GM19452 (cell line): ENCODE data around the gene LINS1.
"Not testable (repeated sequence)": the region's sequence is repeated elsewhere in the genome, so short reads cannot be mapped to it uniquely, and the experiment has no call there.

Experiments used
- ATAC-seq: cut with Tn5 transposase; IDR thresholded peaks from one replicate; pipeline ENCODE4 v1.9.1; 2021; ENCODE audit not compliant: unreplicated experiment

Gene LINS1

DNA sequence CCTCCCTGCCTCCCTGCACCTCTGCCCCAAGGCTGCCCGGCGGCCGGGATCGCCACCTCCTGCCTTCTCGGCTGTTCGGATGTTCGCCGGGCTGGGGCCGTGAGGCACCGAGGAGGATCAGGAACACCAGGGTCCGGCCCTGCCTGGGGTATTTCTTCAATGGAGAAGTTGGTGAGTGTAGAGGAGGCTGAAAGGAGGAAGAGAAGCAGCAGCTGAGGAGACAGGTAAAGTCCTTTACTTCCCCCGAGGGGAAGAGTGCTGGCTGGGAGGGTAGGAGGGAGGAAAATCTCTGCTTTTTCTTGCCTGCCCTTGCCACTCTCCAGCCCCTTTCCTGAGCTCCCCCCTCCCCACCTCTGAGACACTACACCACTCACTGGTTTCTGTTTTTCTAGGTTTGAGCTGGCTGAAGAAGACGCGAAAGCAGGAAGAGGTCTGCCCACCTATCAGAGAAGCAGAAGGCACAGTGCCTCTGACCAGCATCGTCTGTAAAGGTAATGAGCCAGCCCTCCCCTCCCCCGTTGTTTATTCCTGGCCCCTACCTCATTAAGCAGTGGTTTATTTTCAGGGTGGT lies 924 bp upstream of the LINS1 start:
- ATAC-seq = peak; percentile 41

DNA sequence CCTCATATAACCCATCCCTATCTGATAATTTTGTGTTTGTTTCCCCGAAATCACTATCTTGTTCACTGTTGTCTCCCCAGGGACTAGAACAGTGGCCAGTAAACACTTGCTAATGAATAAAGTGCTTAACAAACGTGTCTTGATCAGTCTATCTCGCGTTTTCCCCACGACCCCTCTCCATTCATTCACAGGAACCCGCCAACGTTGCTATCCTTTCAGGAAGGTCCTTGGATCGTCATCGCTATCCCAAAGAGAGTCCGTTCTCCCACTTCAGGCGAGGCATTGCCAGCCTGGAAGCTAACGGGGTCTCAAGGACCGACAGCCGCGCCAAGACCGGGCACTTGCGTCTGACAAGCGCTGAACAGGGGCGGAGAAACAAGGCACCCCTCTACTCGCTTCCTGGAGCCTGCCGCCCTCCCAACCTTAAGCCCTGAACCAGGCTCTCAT lies 344 bp downstream of the LINS1 start:
- peak; percentile 10 for ATAC-seq

DNA sequence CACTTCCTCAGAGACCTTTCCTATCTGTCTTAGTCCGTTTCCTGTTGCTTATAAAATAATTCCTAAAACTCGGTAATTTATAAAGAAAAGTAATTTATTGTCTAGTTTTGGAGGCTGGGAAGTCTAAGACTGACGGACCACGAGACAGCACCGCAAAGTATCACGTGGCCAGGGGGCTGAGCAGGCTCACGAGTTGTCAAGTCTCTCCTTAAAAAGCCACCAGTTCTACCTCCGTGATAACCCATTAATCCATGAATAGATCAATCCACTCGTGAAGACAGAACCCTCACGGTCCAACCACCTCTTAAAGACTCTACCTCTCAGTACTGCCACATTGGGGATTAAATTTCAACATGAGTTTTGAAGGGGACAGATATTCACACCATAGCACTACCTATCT lies 821 bp downstream of the LINS1 start:
- no peak for ATAC-seq

DNA sequence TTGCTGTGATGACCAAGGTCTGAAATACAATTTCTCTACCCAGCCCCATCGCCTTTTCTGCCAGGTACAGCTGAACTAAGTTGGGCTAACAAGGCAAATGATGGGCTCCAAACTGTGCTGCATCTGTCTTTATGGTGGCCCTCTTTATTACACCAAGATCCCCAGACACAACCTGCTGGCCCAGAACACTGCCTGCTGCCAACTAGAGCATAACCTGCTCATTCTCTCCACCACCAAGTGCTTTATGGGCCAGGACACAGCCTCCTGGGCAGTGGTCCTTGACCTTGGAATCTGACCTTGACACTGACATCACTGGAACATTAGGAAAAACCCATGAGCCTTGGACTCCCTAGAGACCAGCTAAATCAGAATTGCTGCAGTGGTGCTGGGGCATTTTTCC lies 3.3 kb downstream of the LINS1 start:
- no peak for ATAC-seq

DNA sequence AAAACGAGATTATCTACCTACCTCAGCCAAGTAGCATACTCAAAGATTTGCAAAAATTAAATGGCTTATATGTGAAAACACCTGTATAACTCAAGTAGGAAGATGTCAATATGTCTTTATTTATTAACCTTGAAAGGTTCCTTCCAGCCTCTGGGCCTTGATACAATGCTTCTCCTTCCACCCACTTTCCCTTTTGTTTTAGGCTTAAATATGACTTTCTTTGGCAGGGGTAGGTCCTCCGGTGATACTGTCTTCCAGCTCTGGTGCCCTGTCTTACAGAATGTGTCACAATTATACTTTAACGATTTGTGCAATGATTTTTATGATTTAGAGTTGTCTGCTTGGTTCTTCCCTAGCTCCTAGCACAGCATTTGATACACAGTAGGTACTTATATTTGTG lies 4.1 kb downstream of the LINS1 start:
- no peak for ATAC-seq

DNA sequence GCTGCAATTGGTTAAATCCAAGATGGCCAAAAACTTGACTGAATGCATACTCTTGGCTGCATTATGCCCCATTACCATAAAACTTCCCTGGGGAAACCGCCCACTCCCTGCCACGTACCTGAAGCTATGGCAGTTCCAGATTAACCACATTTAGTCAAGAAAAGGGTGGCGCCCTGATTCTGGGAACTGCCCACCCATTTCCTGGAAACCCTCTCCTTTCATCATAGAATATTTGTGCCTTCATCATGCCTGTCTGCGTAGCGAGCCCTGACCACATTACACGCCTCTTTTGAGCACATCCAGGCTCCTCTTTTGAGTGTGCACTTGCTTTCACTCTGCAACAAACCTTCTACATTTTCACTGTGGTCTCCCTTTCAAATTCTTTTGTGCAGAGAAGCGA lies 5.2 kb downstream of the LINS1 start:
- ATAC-seq = peak; percentile 83

DNA sequence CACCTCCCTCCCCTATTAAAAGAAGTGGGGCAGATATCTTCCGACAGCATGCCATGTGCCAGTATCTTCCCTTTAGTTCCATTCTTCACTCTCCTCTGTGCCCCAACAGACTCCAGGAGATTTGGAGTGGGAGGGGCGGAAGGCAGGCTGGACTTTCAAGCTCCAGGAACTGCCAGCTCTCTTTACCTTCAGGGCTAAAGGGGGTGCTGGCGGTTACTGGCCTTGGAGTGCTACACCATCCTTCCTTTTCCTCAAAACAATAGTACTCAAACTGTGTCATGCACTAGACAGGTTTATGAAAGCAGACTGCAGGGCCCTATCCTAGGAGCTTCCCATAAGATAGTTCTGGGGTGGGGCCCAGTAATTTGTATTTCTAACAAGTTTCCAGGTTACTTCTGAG lies 6.0 kb downstream of the LINS1 start:
- ATAC-seq = no peak

DNA sequence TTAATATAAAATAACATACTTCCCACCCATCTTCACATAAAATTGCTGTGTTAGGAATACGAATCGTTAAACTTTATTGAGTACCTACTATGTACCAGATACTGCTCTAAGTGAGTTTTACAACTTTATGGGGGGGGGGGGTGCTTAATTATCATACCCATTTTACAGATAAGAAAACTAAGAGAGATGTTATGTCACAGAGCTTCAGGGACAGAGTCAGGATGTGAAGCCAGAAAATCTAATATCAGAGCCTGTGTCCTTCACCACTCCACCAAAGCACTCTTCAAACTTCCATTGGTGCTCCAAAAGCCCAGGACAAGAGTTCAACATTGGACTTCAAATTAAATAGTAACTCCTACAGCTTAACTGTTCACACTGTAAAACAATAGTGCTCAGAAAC lies 8.6 kb downstream of the LINS1 start:
- ATAC-seq = no peak

DNA sequence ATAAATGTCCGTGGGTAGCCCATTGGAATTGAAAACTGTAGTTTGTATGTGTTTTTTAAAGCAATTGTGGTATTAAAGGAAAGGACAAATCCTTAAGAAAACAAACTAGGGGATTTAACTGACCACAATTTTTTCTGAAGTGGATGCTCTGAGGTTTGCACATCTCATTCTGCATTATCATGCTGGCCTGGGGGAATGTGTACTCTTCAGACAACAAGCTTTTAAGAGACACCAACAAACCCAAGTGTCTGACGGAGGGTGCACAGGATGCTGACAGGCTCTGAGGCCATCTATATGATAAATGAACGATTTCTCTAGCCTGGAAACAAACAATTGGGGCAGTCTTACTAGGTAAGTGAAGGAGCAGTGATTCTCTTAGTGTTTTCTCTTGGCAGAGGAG lies 9.1 kb downstream of the LINS1 start:
- ATAC-seq = no peak

DNA sequence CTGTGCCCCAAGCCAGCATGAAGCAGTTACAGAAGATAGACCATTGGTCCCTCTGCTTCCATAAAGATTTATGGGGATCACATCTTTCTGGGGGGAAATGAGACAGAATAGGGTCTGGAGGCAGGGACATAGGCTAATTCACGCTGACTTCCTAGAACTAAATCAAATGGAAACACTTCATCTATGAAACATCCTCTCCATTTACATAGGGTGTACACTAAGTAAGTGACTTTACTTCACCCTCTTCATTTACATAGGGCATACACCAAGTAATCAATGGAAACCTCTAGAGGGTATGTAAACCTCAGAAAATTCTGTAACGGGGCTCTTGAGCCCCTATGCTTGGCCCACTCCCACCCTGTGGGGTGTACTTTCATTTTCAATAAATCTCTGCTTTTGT lies 10.1 kb downstream of the LINS1 start:
- ATAC-seq = no peak

DNA sequence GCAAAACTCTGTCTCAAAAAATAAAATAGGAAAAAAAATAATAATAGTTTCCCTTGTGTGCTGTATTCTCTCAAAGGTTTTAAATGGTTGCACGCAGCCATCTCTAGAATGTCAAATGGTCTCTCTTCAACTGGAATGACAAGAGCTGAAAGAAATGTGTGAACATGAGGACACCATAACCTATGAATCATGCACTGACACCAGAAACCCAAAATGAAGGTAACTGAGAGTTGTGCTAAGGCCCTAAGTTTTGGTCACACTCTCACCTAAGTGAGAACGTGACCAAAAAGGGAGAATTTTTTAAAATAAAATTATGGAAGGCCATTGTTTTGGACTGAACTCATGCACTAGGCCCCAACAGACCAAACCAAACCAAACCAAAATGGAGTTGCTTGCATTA lies 10.8 kb downstream of the LINS1 start:
- ATAC-seq = not testable (repeated sequence)

DNA sequence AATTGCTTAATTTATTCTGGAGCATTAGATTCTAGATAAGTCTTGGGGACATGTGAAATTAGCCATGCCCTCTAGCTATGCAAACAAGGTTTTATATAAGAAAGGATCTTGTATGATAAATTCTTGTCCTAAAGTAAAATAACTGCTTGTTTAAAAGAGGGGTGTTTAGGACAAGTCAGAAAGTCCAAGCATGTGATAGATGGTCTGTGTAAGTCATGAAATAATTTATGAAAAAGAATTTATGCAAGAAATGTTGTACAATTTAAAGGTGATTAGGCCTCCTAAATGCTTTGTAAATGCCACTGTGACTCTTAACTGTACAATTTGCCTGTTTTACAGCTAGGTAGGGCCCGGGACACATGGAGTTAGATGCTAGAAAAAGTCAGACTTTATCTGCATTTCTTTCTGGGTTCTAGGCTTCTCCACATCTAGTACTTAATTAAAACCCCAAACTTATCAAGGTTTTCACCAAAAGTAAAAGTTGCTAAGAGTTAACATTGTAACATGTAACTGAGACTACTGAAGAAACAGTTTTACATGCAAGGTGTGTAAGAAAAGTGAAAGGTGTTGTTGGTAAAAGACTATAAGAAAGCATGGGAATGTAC lies 13.2 kb downstream of the LINS1 start:
- ATAC-seq = no peak

DNA sequence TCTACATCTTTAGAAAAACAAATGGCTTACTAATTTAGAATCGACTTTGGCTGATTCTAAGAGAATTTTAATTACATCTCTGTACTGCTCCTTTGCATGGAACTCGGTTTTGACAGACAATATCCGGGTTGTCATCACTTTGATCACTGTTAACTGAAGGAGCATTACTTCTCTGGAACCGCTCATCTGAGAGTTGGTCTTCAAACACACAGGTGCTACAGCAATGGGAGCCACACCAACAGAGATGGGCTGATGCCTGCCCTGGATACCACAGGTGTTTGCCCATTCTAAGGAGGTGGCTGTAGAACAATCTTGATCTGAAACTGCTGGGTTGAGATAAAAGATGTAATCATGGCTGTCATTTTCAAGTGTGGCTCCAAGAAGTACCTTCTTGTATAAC lies 21.6 kb downstream of the LINS1 start:
- no peak for ATAC-seq

DNA sequence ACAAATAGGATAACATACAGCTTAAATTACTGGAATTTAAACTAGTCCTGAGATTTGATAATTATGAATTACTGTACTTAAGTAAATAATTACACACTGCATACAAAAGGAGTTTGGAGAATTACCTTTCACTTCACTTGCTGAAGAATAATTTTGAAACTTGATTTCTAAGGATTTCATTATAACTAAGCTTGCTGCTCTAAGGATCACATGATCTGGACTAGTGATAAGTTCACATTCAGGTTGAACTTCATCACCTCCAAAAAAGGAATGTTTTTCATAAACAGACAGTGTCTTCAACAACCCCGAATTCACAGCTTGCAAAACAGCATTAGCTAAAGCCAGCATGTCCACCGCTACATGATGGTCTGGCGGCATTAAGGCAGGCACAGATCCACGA lies 28.5 kb downstream of the LINS1 start:
- no peak for ATAC-seq

DNA sequence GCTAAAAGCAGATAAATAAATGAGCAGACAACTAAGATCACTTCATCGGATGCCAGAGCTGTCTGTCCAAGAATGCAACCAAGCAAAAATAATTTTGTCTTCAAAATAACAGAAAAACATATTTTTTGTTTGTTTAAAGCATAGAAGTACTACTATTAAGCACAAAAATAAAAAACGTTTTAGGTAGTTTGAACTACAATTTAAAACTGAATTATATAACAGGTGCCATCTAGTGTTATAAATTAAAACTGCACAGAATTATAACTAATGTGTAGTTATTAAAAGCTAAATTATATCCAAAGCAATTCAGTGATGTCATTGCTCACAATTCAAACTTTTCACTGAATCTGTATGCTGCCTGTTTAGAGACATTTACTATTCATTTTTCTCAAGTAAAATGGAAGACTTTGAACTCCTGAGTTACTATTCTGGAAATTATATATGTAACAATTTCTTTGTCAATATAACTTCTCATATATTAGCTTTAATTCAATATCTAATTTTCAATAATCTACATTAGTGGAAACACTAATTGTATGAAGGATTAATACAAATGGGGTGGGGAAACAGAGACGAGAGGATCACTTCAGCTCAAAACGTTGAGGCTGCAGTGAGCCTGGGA lies 29.5 kb downstream of the LINS1 start:
- no peak for ATAC-seq

DNA sequence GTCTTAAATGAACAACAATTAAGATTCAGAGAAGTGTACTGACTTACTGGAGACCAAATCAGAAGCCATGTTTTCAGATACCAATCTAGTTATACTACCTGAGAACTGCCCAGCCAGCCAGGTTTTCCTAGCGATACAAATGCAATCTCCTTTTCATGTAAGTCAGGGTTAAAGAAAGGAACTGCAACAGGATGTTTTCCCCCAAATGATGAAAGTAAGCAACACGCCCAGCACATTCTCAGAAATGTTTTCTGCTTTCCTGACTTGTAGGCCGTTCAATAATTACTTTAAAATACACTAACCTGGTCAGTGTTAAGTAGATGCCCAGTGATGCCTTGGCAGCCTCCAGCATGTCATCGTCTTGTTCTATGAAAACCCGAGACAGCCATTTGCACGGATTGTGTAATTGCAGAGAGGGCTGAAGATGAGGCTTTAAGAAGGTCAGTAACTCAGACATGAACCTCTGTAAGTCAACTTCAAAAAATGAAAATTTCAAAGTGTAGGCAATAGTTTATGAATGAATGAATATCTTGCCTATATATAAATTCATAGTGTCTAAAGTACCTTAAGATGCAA lies 30.3 kb downstream of the LINS1 start:
- no peak for ATAC-seq

DNA sequence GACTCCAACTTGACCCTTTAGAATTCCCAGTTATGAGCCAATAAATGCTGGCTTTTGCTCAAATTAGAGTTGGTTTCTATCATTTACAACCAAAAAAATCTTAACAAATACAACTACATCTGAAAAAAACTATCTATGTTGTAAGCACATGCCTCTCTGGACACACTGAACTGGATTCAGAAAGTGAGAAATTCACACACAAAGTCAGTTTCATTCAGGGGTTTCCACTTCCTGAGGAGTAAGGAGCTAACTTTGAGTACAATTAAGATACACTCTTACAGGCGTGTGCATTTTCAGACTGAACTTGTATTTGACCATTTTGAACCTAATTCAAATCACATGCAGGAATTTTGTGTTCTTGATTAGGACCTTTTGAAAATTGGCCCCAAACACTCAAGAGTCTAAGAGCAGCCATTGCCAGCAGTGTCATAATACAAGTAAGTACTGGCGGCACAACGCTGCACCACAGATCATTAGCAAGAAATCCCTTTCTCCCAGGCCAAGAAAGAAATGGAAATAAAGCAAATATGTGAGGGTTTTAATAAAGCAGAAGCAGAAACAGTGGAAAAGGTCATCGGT lies 31.2 kb downstream of the LINS1 start:
- ATAC-seq = peak; percentile 88

DNA sequence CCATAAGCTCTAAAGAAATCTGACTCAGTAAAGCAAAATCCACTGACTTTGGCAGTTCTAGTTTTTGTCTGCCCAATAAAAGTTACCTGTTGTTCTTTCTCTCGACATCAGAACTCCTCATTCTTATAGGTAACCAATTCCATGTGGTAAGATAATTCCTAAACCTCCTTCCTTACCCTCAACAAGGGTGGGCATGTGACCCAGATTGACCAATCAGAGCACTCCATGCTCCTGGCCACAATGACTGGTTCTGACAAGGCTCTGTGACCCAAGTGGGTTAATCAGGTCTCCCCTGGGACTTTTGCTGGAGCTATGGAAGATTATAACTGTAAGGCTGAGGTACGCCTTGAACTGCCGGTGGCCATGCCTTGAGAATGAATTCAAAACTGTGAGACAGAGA lies 31.7 kb downstream of the LINS1 start:
- ATAC-seq = no peak

DNA sequence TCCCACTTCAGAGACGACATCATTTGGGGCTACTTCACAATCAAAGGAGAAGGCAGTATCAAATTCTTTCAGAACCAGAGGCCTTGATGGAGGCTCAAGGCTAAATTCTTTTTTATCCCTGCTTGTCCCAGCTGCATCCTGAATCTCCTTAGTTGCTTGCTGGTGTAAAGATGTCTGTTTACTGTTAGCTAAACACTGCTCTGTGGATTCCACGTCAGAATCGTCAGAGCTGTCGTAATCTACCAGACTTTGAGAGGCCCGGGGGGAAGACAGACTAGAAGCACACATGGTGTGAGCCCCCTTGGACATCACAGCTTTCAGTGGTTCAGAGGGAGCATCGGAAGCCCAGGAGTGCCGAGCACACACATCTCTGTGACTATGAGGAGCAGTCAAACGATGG lies 32.6 kb downstream of the LINS1 start:
- no peak for ATAC-seq

DNA sequence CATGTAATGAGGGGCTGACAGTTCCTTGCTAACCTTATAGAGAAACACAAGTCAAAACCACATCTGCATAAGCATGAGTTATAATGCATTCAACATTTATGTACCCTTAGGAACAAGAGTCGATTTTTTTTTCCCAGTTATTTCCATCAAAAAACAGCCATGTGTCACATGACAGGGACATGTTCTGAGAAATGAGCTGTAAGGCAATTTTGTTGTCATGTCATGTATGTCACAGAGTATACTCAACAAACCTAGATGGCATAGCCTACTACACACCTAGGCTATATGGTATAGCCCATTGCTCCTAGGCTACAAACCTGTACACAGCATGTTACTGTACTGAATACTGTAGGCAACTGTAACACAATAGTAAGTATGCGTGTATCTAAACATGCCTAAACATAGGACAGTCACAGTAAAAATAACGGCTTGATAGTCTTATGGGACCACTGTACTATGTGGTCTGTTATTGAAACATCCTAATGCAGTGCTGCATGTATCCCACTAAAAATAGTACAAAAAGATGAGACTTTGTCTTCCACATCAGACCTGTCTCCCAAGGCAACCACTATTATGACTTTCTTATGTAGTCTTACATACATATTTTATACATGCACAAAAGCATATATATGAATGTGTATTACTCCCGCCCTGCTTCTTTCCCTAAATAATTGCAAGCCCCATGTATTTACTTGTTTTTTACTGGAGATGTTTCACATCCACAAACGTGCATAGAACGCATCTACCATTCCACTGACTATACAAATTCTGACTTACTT lies 34.9 kb downstream of the LINS1 start:
- ATAC-seq = no peak

DNA sequence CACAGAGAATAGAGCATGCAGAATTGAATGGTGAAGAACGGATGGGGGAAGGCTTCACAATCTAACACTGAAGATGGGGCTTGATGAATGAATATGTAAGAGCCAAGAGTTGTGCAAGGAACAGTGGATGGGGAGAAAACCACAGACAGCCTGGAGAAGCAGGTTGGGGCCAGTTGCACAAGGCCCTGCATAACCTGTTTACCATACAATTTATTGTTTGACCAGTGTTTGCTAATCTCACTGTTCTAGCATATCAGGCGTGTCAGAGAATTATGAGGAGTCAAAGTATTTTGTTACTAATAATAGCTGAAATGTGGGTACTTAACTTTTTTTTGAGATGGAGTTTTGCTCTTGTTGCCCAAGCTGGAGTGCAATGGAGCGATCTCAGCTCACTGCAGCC lies 36.4 kb downstream of the LINS1 start:
- no peak for ATAC-seq
